ENCODE results near the gene TRIM28. TPM values are rescaled to one million over a fixed set of nuclear protein-coding genes. Genes with fewer than 3 reads are reported as not detected.
"Not testable (repeated sequence)": the region's sequence is repeated elsewhere in the genome, so short reads cannot be mapped to it uniquely, and the experiment has no call there.

TRIM28 gene
- total RNA-seq, 2 experiments from 2014 or later = 671 to 701 TPM

DNA sequence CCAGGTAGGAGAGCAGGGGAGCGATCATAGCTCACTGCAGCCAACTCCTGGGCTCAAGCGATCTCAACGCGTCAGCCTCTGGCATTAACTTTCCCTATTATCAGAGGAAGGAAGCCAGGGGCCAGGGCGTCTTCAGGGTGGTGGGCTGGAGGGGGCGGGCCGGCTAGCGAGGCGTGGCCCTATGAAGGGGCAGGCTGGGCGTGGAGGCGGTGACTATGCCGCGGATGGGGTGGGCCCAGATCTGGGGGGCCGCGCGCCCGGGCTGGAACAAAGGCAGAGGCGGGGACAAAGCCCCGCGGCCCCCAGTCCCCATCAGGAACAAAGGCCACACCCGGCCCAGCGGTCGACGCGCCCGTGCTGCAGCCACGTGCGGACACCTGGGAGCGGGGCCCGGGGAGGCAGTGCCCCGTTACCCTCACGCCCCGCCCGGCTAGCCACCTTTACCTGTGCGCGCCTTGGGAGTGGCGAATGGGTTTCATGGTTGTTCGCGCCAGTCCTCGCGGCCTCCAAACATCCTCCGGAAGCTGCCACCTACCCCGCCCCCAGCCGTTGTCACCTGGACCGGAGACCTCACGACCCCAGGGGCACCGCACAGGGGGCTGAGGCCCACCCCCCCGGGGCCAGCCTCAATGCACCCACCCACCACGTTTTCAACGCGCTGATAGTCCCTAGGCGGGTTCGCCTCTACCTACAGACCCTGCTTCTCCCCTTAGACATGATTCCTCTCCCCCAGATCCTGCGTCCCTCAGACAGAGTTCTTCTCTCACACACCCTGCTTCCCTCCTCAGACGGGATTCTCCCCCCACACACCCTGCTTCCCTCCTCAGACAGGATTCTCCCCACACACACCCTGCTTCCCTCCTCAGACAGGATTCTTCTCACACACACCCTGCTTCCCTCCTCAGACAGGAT is 5.4 kb upstream of the TRIM28 start:
- Mint-ChIP-seq H3K4me3 (peak overlapping the region; percentile 80), H3K27me3 (peaks cover 38% of the 10 kb centered on the region)

GRCh38 chr19:58539169-58539559 is 4.7 kb upstream of the TRIM28 start:
- not testable (repeated sequence) for H3K9me3 Mint-ChIP-seq, H3K36me3 Mint-ChIP-seq, H3K27ac Mint-ChIP-seq, DNase-seq
- peaks cover 43% of the 10 kb centered on the region for H3K27me3 Mint-ChIP-seq
- H3K4me3 Mint-ChIP-seq = peak overlapping the region; percentile 35
- peaks cover 11% of the 10 kb centered on the region for H3K4me1 Mint-ChIP-seq

More for the DNA sequence above, 5.4 kb upstream of the TRIM28 start:
- H3K4me1 Mint-ChIP-seq = peaks cover 7% of the 10 kb centered on the region
- peak overlapping the region; percentile 72 for H3K27ac Mint-ChIP-seq
- peak; percentile 64 for DNase-seq
- no peaks in the 10 kb centered on the region for H3K9me3 Mint-ChIP-seq
- no peaks in the 10 kb centered on the region for H3K36me3 Mint-ChIP-seq

- H3K27me3 Mint-ChIP-seq = peaks cover 43% of the 10 kb centered on the region
- H3K27ac Mint-ChIP-seq, H3K9me3 Mint-ChIP-seq, DNase-seq: not testable (repeated sequence)
- peaks cover 27% of the 10 kb centered on the region for H3K4me1 Mint-ChIP-seq
- H3K4me3 Mint-ChIP-seq = peak overlapping the region; percentile 40
- H3K36me3 Mint-ChIP-seq = peaks cover 27% of the 10 kb centered on the region
These were observed 1.1 kb upstream of the TRIM28 start for GRCh38 chr19:58542641-58543372.

DNA sequence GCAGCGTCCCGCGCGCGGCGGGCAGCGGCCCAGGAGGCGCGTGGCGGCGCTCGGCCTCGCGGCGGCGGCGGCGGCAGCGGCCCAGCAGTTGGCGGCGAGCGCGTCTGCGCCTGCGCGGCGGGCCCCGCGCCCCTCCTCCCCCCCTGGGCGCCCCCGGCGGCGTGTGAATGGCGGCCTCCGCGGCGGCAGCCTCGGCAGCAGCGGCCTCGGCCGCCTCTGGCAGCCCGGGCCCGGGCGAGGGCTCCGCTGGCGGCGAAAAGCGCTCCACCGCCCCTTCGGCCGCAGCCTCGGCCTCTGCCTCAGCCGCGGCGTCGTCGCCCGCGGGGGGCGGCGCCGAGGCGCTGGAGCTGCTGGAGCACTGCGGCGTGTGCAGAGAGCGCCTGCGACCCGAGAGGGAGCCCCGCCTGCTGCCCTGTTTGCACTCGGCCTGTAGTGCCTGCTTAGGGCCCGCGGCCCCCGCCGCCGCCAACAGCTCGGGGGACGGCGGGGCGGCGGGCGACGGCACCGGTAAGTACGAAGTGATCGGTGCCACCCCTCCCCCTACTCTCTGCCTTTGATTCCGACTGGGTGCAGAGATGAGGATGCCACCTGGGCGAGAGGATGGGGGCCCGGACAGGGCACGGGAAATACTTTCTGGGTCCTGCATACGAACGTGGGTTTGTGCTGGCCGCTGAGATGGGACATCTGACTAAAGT is 874 bp downstream of the TRIM28 start:
- H3K27ac Mint-ChIP-seq = peak overlapping the region; percentile 97
- peaks cover 24% of the 10 kb centered on the region for H3K4me1 Mint-ChIP-seq
- no peaks in the 10 kb centered on the region for H3K9me3 Mint-ChIP-seq
- peak overlapping the region; percentile 94 for H3K4me3 Mint-ChIP-seq
- DNase-seq = peak; percentile 82
- H3K36me3 Mint-ChIP-seq = peaks cover 33% of the 10 kb centered on the region
- peaks cover 31% of the 10 kb centered on the region for H3K27me3 Mint-ChIP-seq

GRCh38 chr19:58545286-58546018 is 1.6 kb downstream of the TRIM28 start:
- peaks cover 24% of the 10 kb centered on the region for H3K27me3 Mint-ChIP-seq
- H3K9me3 Mint-ChIP-seq = no peaks in the 10 kb centered on the region
- peak overlapping the region; percentile 94 for H3K27ac Mint-ChIP-seq
- H3K4me1 Mint-ChIP-seq = peaks cover 24% of the 10 kb centered on the region
- H3K36me3 Mint-ChIP-seq = peaks cover 37% of the 10 kb centered on the region
- DNase-seq = no peak
- H3K4me3 Mint-ChIP-seq = peak overlapping the region; percentile 94

DNA sequence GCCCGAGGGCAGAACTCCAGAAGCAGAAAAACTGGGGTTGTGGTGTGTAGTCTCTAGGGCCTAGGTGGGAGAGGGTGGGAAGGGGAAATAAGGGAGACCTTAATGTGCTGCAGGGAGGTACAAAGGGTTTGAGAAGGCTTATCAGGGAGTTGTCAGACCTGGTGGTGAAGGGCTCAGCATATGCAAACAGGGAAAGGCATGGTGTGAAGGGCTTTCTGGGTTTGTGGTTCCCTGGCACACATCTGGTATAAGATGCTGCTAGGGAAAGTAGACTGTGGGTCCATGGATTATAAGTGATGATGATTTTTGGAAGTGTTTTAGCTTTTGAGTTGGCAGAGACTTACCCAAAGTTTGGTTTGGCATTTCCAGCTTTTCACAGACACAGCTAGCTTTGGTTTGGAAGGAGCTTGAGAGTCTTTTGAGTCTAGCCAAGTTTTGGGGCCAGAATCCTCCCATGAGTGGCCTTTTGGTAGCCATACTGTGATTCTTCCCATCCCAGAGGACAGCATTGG is 2.2 kb downstream of the TRIM28 start:
- Mint-ChIP-seq H3K9me3 (no peaks in the 10 kb centered on the region), H3K27ac (peak overlapping the region; percentile 94), H3K4me3 (peak overlapping the region; percentile 94), H3K4me1 (peaks cover 26% of the 10 kb centered on the region), H3K36me3 (peaks cover 44% of the 10 kb centered on the region), H3K27me3 (peaks cover 21% of the 10 kb centered on the region)
- no peak for DNase-seq

DNA sequence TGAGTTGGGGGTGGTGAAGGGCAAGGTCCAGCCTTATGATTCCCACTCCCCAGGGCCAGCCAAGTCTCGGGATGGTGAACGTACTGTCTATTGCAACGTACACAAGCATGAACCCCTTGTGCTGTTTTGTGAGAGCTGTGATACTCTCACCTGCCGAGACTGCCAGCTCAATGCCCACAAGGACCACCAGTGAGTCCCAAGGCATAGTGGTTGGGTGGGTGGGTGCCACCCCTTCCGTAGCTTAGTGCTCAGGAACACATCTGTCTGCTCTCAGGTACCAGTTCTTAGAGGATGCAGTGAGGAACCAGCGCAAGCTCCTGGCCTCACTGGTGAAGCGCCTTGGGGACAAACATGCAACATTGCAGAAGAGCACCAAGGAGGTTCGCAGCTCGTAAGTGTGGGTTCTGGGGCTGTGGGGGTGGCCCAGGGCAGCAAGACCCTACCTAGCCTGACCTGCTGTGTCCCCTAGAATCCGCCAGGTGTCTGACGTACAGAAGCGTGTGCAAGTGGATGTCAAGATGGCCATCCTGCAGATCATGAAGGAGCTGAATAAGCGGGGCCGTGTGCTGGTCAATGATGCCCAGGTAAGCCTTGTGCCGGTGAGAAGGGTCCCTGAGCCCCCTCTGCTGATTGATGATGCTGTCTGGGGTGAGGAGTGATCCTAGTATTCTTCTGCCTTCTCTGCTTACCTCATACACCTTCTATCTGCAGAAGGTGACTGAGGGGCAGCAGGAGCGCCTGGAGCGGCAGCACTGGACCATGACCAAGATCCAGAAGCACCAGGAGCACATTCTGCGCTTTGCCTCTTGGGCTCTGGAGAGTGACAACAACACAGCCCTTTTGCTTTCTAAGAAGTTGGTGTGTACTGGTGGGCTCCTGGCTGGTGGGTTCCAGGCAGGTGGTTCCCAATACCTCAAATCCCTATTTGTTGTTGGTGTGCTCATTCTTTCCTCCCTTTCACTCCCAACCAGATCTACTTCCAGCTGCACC is 3.8 kb downstream of the TRIM28 start:
- peak overlapping the region; percentile 12 for H3K27ac Mint-ChIP-seq
- peaks cover 10% of the 10 kb centered on the region for H3K27me3 Mint-ChIP-seq

GRCh38 chr19:58548859-58549663 is 5.2 kb downstream of the TRIM28 start:
- no peak overlapping the region for H3K4me3 Mint-ChIP-seq
- no peaks in the 10 kb centered on the region for H3K9me3 Mint-ChIP-seq
- H3K27ac Mint-ChIP-seq = peak overlapping the region; percentile 67
- peaks cover 63% of the 10 kb centered on the region for H3K36me3 Mint-ChIP-seq
- DNase-seq = no peak
- H3K27me3 Mint-ChIP-seq = no peaks in the 10 kb centered on the region
- H3K4me1 Mint-ChIP-seq = peaks cover 32% of the 10 kb centered on the region

More for the DNA sequence above, 3.8 kb downstream of the TRIM28 start:
- Mint-ChIP-seq H3K4me3 (peak overlapping the region; percentile 94), H3K4me1 (peaks cover 30% of the 10 kb centered on the region), H3K36me3 (peaks cover 54% of the 10 kb centered on the region), H3K9me3 (no peaks in the 10 kb centered on the region)
- no peak for DNase-seq

DNA sequence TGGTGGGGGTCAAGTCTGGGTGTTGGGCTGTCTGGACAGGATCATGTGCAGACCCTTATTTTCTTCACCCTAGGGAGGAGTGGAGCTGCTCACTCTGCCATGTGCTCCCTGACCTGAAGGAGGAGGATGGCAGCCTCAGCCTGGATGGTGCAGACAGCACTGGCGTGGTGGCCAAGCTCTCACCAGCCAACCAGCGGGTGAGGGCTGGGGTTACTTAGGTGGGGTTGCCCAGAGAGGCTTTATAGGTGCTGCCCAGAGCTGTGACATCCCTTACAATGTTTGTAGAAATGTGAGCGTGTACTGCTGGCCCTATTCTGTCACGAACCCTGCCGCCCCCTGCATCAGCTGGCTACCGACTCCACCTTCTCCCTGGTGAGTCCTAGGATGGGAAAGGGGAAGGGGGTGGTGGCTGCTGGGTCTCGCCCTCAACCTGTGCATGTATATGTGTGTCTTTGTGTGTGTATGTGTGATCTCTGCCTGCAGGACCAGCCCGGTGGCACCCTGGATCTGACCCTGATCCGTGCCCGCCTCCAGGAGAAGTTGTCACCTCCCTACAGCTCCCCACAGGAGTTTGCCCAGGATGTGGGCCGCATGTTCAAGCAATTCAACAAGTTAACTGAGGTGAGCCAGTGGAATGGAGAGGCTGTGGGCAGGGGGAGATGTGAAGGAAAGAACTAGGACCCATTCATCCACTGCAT is 5.9 kb downstream of the TRIM28 start:
- Mint-ChIP-seq H3K9me3 (no peaks in the 10 kb centered on the region), H3K27me3 (no peaks in the 10 kb centered on the region), H3K4me1 (peaks cover 33% of the 10 kb centered on the region), H3K4me3 (no peak overlapping the region), H3K36me3 (peaks cover 67% of the 10 kb centered on the region), H3K27ac (peak overlapping the region; percentile 67)
- no peak for DNase-seq

- no peak for DNase-seq
- Mint-ChIP-seq H3K4me3 (no peak overlapping the region), H3K36me3 (peaks cover 66% of the 10 kb centered on the region), H3K27me3 (no peaks in the 10 kb centered on the region), H3K4me1 (peaks cover 39% of the 10 kb centered on the region), H3K27ac (no peak overlapping the region), H3K9me3 (no peaks in the 10 kb centered on the region)
These were observed 6.7 kb downstream of the TRIM28 start for GRCh38 chr19:58550362-58551122.

- Mint-ChIP-seq H3K27me3 (no peaks in the 10 kb centered on the region), H3K27ac (no peak overlapping the region), H3K36me3 (peaks cover 63% of the 10 kb centered on the region), H3K9me3 (no peaks in the 10 kb centered on the region), H3K4me1 (peaks cover 35% of the 10 kb centered on the region), H3K4me3 (no peak overlapping the region)
- no peak for DNase-seq
These were observed 7.2 kb downstream of the TRIM28 start for GRCh38 chr19:58551123-58551497.

Data from activated naive CD8-positive, alpha-beta T cell treated with anti-CD3 and anti-CD28 coated beads for 36 hours (primary cell).